OCI-LY1 (cell line): ENCODE data around the gene LANCL2.

Source experiments
- CTCF ChIP-seq: fragments of 200-600 bp; sonication (generic), shearing (Covaris generic); IDR thresholded peaks from 2 replicates; pipeline ENCODE4 v1.5.1; 2017; ENCODE audit warnings: mild to moderate bottlenecking, antibody characterized with exemption, low read length, moderate library complexity, mixed read lengths
- EZH2 ChIP-seq: fragments of 200-600 bp; sonication (generic), shearing (Covaris generic); IDR thresholded peaks from 2 replicates; pipeline ENCODE4 v1.8.0; 2017; ENCODE audit warnings: borderline replicate concordance, mixed run types, mild to moderate bottlenecking, antibody characterized with exemption, low read length, moderate library complexity, mixed read lengths

GRCh38 chr7:55367283-55367840 is 2.2 kb downstream of the LANCL2 start:
- TF ChIP-seq CTCF, result no peak
- no peak for TF ChIP-seq EZH2
